Activated naive CD8-positive, alpha-beta T cell treated with anti-CD3 and anti-CD28 coated beads, Interleukin-2, amount 10 ng/mL, durations not matched to agents 7 days and 5 days (primary cell): Measurements from ENCODE around the gene LRRC25. TPM values are rescaled to one million over a fixed set of nuclear protein-coding genes. Genes with fewer than 3 reads are reported as not detected.

Source experiments
- ATAC-seq: fragments of 150-1000 bp; cut with Tn5 transposase; one replicate; pipeline ENCODE4 v1.10.0; 2021; ENCODE audit warnings: low read depth, moderate library complexity
- POLR2A ChIA-PET: fragments of 350-600 bp; sonication (Branson Sonifier 250); formaldehyde crosslinking; loops from one replicate; lab custom pipeline; 2021; ENCODE audit warnings: antibody characterized with exemption; lab: Charles Lee
- DNase-seq: peaks from one replicate; pipeline ENCODE4 v3.0.0; 2021
- H3K27ac Mint-ChIP-seq: one replicate; pipeline ENCODE4 v1.8.0; 2022; ENCODE audit warnings: mild to moderate bottlenecking, mixed read lengths
- H3K27me3 Mint-ChIP-seq: one replicate; pipeline ENCODE4 v1.8.0; 2022; ENCODE audit warnings: mild to moderate bottlenecking, moderate library complexity, mixed read lengths
- H3K36me3 Mint-ChIP-seq: one replicate; pipeline ENCODE4 v1.8.0; 2021; ENCODE audit warnings: mild to moderate bottlenecking, mixed read lengths
- H3K4me1 Mint-ChIP-seq: one replicate; pipeline ENCODE4 v1.8.0; 2021; ENCODE audit warnings: mixed read lengths
- H3K4me3 Mint-ChIP-seq: one replicate; pipeline ENCODE4 v1.8.0; 2022; ENCODE audit warnings: mild to moderate bottlenecking, moderate library complexity, mixed read lengths
- H3K9me3 Mint-ChIP-seq: one replicate; pipeline ENCODE4 v1.8.0; 2021; ENCODE audit warnings: mixed read lengths
- total RNA-seq, 2 experiments: library from RNA; stranded (reverse); gene quantifications; one replicate each; pipeline ENCODE4 v1.2.3, GENCODE V29; 2021

Gene LRRC25
- total RNA-seq, 2 experiments from 2014 or later = 1.2 to 1.6 TPM

DNA sequence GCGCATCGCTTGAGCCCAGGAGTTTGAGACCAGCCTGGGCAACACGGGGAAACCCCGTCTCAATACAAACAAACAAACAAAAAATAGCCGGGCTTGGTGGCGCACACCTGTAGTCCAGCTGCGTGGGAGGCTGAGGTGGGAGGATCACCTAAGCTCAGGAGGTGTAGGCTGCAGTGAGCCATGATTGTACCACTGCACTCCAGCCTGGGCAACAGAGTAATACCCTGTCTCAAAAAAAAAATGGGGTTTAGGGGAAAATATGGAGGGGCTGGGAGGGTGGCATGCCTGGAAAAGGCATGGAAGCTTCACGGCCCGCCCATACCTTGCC, 42.5 kb upstream of the LRRC25 start:
- Mint-ChIP-seq H3K27me3 (no peaks in the 10 kb centered on the region), H3K27ac (no peak overlapping the region), H3K4me1 (peaks cover 14% of the 10 kb centered on the region), H3K4me3 (no peak overlapping the region), H3K9me3 (peaks cover 4% of the 10 kb centered on the region), H3K36me3 (peaks cover 12% of the 10 kb centered on the region)
- ATAC-seq (no peak), DNase-seq (no peak)
- POLR2A ChIA-PET = interaction anchor here (1.0 to 1.9 kb wide), 2 partner anchors 22 to 158 kb away, joined by 3 to 4 read pairs; partner anchors contain the start of gene JUND

DNA sequence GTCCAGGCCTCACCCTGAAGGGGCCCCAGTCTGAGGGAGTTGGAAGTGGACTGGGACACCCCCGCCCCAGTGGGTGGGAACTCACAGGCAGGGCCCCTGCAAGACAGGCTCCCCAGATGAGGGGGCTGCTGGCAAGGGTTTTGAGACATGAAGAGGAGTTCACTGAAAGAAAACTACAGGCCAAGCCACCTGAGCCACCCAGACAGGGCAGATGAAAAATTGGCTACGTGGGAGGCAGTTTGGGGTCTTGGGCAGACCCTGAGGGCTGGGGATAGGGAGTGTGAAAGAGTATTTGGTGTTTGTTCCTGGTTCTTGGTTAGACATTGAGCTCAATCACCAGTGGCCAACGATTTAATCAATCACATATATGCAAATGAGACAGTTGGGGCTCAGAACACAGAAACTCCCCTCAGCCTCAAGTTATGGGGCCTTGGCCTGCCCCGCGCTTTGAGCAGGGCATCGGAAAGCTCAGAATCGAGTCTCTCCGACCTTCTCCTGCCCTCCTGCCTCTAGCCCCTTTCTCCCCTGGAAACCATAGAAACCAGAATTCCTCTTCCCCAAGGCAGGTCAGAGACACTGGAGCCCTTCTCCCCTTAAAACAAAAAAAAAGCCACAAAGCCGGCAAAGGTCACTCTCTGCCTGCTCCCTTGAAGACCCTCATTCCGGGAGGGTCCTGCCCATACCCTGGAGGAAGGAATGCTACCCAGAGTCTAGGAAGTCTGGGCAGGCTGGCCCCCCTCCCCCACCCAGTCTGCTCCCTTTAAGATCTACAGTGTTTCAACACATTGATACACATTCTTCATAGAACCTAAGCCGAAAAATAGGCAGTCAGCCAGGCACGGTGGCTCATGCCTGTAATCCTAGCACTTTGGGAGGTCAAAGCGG, 41.8 kb upstream of the LRRC25 start:
- peaks cover 14% of the 10 kb centered on the region for H3K4me1 Mint-ChIP-seq
- POLR2A ChIA-PET = interaction anchor here (0.6 to 1.9 kb wide), 3 partner anchors 21 to 30 kb away, joined by 3 to 4 read pairs (median 4); no protein-coding TSS in a partner anchor
- ATAC-seq (no peak), DNase-seq (no peak)
- no peaks in the 10 kb centered on the region for H3K27me3 Mint-ChIP-seq
- H3K4me3 Mint-ChIP-seq = no peak overlapping the region
- H3K36me3 Mint-ChIP-seq = peaks cover 11% of the 10 kb centered on the region
- no peak overlapping the region for H3K27ac Mint-ChIP-seq
- H3K9me3 Mint-ChIP-seq = peaks cover 4% of the 10 kb centered on the region

DNA sequence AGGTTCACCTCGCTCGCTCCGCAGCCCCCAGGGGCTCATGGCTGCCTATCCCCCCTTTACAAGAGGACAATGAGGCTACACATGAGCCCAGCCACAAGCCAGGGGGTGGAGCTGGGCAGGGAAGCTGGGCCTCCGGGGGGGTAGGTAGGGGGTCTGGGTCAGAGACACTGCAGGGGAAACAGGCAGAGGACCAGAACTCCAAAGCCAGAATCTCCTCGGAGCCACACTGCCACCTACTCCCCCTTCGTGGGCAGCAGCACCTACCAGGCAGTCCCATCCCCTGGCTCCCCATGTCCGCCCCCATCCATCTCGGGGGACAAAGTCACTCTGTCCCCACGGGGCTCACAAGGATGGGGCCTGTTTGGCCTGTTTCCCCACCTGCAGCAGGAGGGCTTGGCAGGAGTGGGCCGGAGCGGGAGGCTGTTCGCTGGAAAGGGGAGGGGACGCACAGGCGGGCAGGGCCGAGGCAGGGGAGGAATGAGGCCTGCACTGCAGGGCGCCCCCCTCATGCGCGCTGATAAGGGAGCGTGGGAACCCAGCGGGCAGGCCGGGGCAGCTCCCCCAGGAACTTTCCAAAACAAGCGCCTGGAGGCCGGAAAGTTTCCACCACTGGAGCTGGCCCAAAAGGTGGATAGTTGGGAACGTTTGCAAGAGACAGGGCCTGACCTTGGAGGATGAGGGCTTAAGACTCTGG, 41.1 kb upstream of the LRRC25 start:
- H3K27me3 Mint-ChIP-seq = no peaks in the 10 kb centered on the region
- peaks cover 14% of the 10 kb centered on the region for H3K4me1 Mint-ChIP-seq
- DNase-seq (no peak), ATAC-seq (no peak)
- peaks cover 11% of the 10 kb centered on the region for H3K36me3 Mint-ChIP-seq
- H3K9me3 Mint-ChIP-seq = peaks cover 4% of the 10 kb centered on the region
- POLR2A ChIA-PET = interaction anchor here (0.6 to 1.9 kb wide), 3 partner anchors 21 to 29 kb away, joined by 3 to 4 read pairs (median 4); no protein-coding TSS in a partner anchor
- no peak overlapping the region for H3K27ac Mint-ChIP-seq
- H3K4me3 Mint-ChIP-seq = no peak overlapping the region

DNA sequence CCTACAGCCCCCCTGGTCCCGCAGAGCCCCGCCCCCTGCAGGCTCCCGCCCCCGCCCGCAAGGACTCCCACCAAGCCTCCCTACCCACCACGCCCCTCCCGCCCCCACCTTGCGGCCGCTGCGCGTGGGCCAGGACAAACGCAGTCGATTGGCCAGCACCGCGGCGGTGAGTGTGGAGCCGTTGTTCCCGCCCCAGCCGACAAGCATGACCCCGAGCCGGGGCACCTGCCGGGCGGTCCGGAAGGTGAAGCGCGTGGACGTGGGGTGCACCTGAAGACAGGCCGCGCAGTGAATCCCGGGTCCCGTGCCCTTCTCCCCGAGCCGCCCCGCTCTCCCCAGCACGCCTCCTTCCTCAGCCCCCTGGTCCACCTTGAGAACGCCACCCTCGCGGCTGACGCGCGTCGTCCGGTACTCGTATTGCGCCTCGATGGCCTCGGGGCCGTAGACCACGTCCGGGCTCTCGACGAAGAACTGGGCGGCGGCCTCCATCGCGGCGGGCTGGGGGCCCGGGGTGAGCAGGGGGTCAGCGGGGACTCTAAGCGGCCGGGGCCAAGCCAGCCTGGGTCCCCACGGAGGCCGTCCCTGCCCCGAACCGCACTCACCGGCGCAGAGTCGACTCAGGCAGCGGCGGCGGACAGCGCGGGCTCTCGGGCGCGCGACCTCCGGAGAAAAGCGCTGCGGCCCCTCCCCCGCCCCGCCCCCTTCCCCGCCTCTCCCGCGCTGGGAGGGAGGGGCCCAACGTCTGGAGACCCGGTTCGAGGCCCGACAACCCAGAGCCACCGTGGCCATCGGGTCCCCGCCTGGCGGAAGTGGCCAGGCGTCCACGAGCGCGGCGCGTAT, 40.3 kb upstream of the LRRC25 start, which contains the start of gene ISYNA1:
TSS of gene ISYNA1 (minus strand) at position 643 of the 840 bp plus-strand sequence. CDS start at position 489, 154 bp downstream.
- Mint-ChIP-seq H3K27ac (peak within 1 kb of the TSS; percentile 16), H3K9me3 (peaks cover 4% of the 10 kb centered on the region), H3K36me3 (peaks cover 6% of the 10 kb centered on the region), H3K27me3 (no peaks in the 10 kb centered on the region), H3K4me1 (peaks cover 12% of the 10 kb centered on the region), H3K4me3 (peak within 1 kb of the TSS; percentile 73)
- POLR2A ChIA-PET = interaction anchor here (0.6 to 1.5 kb wide), 6 partner anchors 9 to 23 kb away, joined by 3 to 5 read pairs (median 4); partner anchors contain the start of gene SSBP4
- peak; percentile 10 for ATAC-seq
- DNase-seq = peak; percentile 69

DNA sequence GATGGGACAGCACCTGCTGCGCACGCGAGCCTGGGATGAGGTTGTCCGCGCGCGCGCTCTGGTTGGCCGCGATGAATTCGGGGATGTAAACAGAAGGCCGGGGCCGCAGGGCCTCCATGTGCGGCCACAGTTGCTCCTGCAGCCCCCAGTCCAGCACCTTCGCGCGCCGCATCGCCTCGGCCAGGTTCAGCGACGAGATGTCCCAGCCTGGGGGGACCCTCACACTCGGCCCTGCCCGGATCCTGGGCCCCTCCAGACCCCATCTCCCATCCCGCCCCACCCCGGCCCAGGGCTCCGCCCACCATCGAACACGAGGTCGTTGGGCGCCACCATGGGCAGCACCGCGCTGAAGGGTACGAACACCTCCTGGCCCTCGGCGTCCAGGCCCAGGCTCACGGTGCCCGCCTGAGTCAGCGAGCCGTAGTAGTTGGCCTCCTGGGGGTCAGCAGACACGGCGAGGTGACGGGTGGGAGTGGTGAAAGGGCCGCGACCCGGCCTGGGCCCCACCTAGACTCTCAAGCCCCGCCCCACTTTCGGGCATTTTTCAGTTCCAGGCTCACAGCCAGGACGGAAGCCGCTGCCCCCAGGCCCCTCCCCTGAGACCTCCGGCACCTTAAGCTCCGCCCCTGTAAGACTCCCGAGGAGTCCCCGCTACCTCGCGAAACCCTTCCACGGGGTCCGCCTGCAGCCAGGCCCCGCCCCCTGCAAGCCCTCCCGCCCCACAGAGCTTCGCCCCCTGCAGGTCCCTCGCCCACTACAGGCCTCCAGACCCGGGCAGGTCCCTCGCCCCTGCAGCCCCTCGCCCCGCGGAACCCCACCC, 39.5 kb upstream of the LRRC25 start:
- peak; percentile 71 for ATAC-seq
- no peaks in the 10 kb centered on the region for H3K27me3 Mint-ChIP-seq
- peak overlapping the region; percentile 73 for H3K4me3 Mint-ChIP-seq
- peaks cover 10% of the 10 kb centered on the region for H3K4me1 Mint-ChIP-seq
- peak; percentile 83 for DNase-seq
- H3K36me3 Mint-ChIP-seq = peaks cover 1% of the 10 kb centered on the region
- POLR2A ChIA-PET = interaction anchor here (0.5 to 1.0 kb wide), 6 partner anchors 8 to 45 kb away, joined by 3 to 5 read pairs (median 4); partner anchors contain the start of gene SSBP4
- H3K27ac Mint-ChIP-seq = peak overlapping the region; percentile 16
- H3K9me3 Mint-ChIP-seq = no peaks in the 10 kb centered on the region

DNA sequence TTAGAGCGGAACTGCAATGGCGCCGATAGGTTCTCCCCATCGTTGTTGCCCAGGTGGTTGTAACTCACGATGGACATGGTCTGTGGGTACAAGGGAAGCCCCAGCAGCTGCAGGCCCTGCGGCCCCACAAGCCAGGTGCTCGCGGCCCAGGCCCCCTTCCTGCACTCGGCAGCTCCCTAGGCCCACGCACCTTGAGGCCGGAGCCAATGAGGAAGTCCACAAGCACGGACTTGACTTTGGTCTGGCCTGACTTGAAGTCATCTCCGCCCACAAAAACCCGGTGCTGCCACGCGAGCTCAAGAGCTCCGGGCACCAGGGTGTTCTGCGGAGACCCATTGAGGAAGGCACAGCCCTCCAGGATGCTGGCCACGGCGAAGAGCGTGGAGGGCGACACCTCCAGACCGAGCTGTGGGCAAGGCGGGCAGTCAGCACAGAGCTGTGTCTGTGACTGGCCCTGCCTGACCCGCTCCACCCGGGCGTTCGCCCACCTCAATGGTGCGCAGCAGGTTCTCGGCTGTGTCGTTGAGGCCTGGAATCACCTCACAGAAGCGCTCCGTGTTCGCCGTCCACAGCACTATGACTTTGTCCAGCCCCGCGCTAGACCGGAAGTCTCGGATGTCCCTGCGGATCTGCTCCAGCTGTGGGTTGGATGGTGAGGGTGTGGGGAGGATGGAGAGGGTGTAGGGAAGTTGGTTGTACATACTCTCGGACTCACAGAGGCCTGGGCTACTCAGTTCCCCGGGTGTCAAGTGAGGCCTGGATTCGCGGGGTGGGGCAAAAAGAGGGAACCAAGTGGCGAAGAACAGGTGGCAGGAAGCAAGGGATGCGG, 38.6 kb upstream of the LRRC25 start:
- POLR2A ChIA-PET = interaction anchor here (0.9 to 1.1 kb wide), 2 partner anchors 12 to 17 kb away, joined by 3 to 4 read pairs; partner anchors contain the start of gene SSBP4
- DNase-seq (no peak), ATAC-seq (no peak)
- H3K27ac Mint-ChIP-seq = no peak overlapping the region
- peaks cover 1% of the 10 kb centered on the region for H3K36me3 Mint-ChIP-seq
- peaks cover 11% of the 10 kb centered on the region for H3K4me1 Mint-ChIP-seq
- H3K27me3 Mint-ChIP-seq = no peaks in the 10 kb centered on the region
- H3K9me3 Mint-ChIP-seq = no peaks in the 10 kb centered on the region
- peak overlapping the region; percentile 50 for H3K4me3 Mint-ChIP-seq

DNA sequence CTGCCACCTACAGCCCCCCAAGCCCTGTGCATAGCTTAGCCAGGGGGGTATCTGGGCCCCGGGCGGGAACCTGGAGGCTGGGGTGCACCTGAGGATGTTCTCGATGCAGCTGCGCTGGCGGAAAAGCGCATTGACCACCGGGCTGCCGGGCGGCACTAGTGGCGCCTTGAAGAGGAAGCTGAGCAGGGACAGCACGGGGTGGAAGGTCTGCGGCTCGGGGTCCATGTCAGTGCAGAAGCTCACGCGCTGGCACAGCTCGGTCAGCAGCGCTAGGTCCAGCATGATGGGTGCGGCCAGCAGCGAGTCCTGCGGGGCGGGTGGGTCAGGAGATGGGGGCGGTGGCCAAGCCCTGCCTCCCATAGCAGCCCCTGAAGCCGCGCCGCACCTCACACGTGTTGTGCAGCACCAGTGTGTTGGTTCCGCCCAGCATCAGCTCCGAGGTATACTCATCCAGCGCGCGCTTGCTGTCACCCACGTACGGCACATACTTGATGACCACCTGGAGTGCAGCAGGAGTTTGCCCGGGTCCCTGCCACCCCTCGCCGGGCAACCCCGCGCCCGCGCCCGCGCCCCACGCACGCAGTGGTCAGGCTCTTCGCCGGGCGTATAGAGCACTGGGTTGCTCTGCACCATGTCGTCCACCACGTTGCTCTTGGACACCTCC, 37.9 kb upstream of the LRRC25 start:
- H3K27me3 Mint-ChIP-seq = no peaks in the 10 kb centered on the region
- no peaks in the 10 kb centered on the region for H3K9me3 Mint-ChIP-seq
- H3K4me3 Mint-ChIP-seq = no peak overlapping the region
- DNase-seq = no peak
- H3K4me1 Mint-ChIP-seq = peaks cover 11% of the 10 kb centered on the region
- ATAC-seq = no peak
- POLR2A ChIA-PET = interaction anchor here (0.9 to 1.1 kb wide), 2 partner anchors 12 to 16 kb away, joined by 3 to 4 read pairs; partner anchors contain the start of gene SSBP4
- no peak overlapping the region for H3K27ac Mint-ChIP-seq
- peaks cover 1% of the 10 kb centered on the region for H3K36me3 Mint-ChIP-seq

DNA sequence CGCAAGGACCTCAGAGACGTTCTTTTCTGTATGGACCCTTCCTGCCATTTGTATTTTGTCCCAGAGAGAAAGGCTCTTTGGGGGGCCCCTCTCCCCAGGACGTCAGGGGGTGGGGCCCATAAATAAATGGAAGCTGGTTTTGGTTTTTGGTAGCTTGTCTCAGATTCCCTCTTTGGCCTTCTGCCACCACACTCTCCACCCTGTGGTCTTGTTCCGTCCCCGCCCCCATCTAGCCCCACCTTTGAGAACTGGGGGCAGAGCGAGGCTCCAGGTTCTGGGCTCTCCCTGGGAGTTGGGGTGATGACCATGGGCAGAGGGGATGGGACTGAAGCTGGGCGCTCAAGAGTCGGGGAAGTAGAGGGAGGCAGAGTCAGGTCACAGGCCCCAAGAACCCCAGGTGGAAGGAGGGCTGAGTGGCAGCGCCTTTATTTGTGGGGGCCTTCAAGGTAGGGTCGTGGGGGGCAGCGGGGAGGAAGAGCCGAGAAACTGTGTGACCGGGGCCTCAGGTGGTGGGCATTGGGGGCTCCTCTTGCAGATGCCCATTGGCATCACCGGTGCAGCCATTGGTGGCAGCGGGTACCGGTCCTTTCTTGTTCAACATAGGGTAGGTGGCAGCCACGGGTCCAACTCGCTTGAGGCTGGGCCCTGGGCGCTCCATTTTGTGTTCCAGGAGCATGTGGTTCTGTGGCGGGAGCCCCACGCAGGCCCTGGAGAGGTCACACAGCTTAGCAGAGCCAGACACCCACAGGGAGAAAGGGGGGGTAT, 37.2 kb upstream of the LRRC25 start:
- DNase-seq (no peak), ATAC-seq (no peak)
- H3K27ac Mint-ChIP-seq = peak overlapping the region; percentile 42
- peaks cover 11% of the 10 kb centered on the region for H3K4me1 Mint-ChIP-seq
- no peaks in the 10 kb centered on the region for H3K9me3 Mint-ChIP-seq
- peaks cover 1% of the 10 kb centered on the region for H3K36me3 Mint-ChIP-seq
- POLR2A ChIA-PET = interaction anchor here (1.1 kb wide), 1 partner anchor 15 kb away, joined by 3 read pairs; the partner anchor contains the start of gene SSBP4
- peak overlapping the region; percentile 65 for H3K4me3 Mint-ChIP-seq
- no peaks in the 10 kb centered on the region for H3K27me3 Mint-ChIP-seq

DNA sequence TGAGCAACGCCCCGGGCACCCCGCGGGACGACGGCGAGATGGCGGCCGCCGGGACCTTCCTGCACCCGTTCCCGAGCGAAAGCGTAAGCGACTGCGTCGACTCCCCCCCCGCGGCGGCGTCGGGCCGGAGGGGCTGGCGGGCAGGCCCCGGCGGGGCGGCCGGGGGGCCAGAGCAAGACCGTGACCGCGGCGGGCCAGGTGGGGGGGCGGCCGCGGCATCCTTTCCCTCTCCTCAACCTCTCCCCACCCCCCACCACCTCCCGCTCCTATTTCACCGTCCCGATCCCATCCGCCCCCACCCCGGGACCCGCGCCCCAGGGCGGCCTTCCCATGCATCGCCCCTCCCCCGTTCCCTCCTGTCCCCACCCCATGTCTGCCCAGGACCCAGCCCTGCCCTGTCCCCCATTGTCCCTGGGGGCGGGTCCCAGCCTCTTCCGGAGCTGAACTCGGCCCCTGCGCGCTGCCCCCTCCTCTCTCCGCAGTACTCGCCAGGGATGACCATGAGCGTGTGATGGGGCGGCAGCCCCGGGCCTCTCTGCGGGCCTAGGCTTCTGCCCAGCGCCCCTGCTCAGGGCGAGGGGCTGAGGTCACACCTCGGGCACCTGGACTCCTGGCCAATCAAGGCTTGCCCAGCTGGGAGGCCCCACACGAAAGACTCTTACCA, 36.4 kb upstream of the LRRC25 start:
- H3K27ac Mint-ChIP-seq = peak overlapping the region; percentile 42
- H3K4me3 Mint-ChIP-seq = peak overlapping the region; percentile 65
- no peak for DNase-seq
- no peaks in the 10 kb centered on the region for H3K27me3 Mint-ChIP-seq
- no peak for ATAC-seq
- peaks cover 12% of the 10 kb centered on the region for H3K4me1 Mint-ChIP-seq
- peaks cover 1% of the 10 kb centered on the region for H3K36me3 Mint-ChIP-seq
- H3K9me3 Mint-ChIP-seq = no peaks in the 10 kb centered on the region
- POLR2A ChIA-PET = no interaction called here
